H7 (cell line): ENCODE data around the gene SLC44A3. TPM values are rescaled to one million over a fixed set of nuclear protein-coding genes. Genes with fewer than 3 reads are reported as not detected.

ENCODE experiments used
- DNase-seq: peaks from one replicate; pipeline ENCODE4 v3.0.0; 2012
- H3K27me3 ChIP-seq: 2 replicates; pipeline ENCODE4 v1.6.0; 2011; ENCODE audit warnings: mild to moderate bottlenecking, low read length; ENCODE audit not compliant: control insufficient read depth, insufficient read depth
- H3K36me3 ChIP-seq: replicated peaks from 2 replicates; pipeline ENCODE4 v1.5.1; 2011; ENCODE audit warnings: low read length; ENCODE audit not compliant: control insufficient read depth, insufficient read depth
- H3K4me3 ChIP-seq: 2 replicates; pipeline ENCODE4 v1.5.1; 2011; ENCODE audit warnings: low read depth, mild to moderate bottlenecking, control low read depth, low read length, moderate library complexity; ENCODE audit not compliant: insufficient read depth
- total RNA-seq: library from RNA; depleted of rRNA; stranded (reverse); fragments of >200 nt; shearing (Covaris generic); gene quantifications from 2 replicates; pipeline ENCODE4 v1.2.3, GENCODE V29; 2014

SLC44A3 gene
- total RNA-seq, 1 experiment from 2014 or later, result 0.83 TPM

DNA sequence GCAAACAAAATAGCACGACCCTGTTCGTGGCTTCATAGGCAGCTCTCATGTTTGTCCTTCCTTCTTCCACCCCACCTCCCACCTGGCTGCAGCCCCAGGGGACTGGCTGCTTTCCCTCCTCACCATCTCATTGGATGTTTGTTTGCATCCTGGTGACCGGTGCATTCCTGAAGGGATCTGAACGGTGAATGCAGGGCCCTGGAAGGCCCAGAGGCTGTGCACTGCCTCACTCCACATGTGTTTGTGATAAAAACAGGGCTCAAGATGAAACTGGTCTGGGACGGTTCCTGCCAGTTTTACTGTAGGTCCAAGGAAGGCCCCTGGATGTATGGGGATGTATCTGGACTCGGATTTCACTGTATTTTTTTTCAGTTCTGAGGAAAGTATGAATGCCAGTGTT is 63.9 kb downstream of the SLC44A3 start:
- no peak overlapping the region for H3K4me3 ChIP-seq
- peak; percentile 79 for DNase-seq
- H3K27me3 ChIP-seq, result no peaks in the 10 kb centered on the region
- H3K36me3 ChIP-seq, result no peaks in the 10 kb centered on the region

DNA sequence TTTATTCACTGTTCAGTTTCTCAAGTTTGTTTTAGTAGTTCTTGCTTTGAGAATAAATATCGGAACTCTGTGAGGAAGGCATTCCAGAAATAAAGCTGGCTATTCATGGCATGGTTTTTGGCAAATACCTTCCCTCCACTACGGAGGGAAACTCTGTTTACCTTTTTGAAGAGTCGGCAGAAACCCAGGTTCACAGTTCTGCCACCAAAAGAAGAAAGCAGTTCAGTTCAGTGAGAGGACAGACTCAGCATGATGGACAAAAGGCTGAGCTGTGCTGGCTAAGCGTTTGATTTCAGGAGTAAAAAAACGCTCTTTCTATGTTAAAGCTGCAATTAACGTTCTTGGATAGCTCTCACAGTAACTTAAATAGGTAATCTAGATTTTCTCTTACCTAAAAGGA is 64.3 kb downstream of the SLC44A3 start:
- H3K4me3 ChIP-seq, result no peak overlapping the region
- no peak for DNase-seq
- no peaks in the 10 kb centered on the region for H3K27me3 ChIP-seq
- no peaks in the 10 kb centered on the region for H3K36me3 ChIP-seq

DNA sequence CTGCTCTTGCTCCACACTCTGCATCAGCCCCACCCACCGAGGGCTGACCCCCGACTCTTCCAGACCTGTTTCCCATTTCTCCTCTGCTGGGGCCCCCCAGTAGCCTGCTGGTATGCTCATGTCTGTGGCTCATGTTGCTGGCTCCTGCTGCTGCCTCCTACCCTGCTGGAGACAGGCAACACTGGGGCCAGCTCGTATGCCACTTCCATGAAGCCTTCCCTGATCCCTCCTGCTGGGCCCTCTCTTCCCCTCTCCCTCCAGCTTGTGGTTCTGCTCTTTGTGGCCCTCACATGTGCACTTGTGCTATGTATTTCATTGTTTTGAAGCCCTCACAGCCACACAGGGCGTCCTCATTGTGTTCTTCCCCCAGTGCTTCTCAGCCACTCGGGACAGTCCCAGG is 66.2 kb downstream of the SLC44A3 start:
- no peaks in the 10 kb centered on the region for H3K36me3 ChIP-seq
- DNase-seq, result no peak
- H3K4me3 ChIP-seq, result no peak overlapping the region
- no peaks in the 10 kb centered on the region for H3K27me3 ChIP-seq

DNA sequence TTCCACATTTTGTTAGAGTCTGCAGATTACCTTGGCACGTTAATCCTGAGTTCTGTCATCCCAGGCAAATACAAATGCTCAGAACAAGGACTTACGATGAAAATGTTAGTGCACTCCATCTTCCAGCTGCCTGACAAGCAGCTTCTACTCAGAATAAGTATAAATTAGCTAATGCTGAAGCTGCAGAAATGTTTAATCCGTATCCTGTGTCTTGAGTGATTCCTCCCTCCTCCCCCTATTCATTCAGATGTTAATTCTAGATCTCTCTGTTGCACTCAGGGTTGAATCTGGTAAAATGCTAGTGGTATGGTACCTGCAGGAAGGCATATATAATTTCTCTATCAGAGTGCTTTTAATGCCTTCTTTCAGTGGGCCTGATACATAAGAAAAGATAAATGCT is 66.9 kb downstream of the SLC44A3 start:
- no peak for DNase-seq
- Histone ChIP-seq H3K27me3 (no peaks in the 10 kb centered on the region), H3K36me3 (no peaks in the 10 kb centered on the region), H3K4me3 (no peak overlapping the region)

DNA sequence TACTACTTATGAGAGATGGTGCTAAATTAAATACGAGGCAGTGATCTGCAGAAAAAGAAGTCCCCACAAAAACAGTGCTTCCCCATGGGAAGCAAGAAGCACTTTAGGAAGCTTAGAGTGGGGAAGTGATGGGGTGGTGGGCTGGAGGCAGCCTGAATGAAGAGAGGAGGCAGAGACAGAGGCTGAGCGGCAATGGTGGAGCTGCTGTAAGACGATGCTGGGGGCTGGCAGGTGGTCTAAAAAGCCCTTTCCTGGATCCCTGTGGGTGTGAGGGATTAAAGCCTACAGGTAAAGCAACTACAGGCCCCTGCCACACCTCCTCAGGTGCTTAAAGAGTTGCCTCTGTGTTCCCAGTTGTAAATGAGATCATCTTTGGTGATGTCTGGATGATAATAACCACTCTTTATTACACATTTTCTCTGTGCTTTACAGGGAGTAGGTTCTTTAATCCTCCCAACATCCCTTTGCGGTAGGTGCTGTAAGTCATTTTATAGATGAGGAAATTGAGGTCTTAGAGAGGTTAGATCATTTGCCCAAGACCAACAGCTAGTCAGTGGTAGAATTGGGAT is 67.5 kb downstream of the SLC44A3 start:
- Histone ChIP-seq H3K36me3 (no peaks in the 10 kb centered on the region), H3K4me3 (no peak overlapping the region), H3K27me3 (no peaks in the 10 kb centered on the region)
- peak; percentile 66 for DNase-seq

DNA sequence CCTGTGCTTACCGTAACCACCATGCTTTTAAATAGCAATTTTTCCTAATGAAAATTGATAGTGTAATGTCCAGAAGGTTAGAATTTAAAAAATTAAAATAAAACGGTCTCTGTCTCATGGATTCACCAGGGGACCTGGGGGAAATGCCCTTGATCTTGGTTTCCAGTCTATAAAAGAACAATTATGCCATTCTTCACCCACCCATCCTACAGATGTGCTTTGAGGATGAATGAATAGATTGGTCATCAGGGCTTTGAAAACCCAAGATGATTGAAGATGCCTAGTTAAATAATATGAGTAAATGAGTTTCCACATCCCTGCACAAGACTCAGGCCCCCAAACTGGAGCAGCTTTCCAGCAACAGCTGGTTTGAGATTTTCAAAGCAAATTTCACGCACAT is 68.0 kb downstream of the SLC44A3 start:
- Histone ChIP-seq H3K27me3 (no peaks in the 10 kb centered on the region), H3K36me3 (no peaks in the 10 kb centered on the region), H3K4me3 (no peak overlapping the region)
- DNase-seq, result no peak

DNA sequence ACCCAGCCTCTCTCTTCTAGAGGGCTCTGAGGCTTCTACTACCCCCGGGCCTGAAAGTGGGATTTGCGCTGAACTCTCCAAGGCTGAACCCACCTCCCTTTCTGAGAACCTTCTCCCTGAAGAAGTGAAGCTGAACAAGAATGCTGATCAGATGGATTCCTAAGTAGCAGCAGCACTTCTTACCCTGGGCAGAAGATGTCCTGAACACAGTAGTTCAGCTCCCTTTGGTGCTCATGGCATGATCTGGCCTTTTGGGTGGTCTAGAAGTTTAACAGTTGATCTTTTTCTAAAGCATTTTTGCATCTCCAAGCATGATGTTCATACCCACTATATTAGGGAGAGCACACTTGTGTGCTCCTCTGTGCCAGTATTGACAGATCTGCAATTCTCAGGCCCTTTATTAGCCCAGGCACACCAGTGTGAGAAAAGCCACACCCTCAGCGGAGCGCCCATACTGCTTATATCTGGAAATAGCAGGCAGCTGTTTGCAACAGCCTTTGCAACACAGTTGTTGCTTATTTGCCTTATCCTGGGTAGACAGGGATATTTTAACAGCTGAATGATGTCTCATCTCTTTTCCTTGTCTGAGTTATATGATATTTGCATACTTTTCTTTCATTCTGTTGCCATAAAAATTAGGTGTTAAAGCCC is 72.6 kb downstream of the SLC44A3 start:
- DNase-seq, result no peak
- Histone ChIP-seq H3K36me3 (peaks cover 8% of the 10 kb centered on the region), H3K4me3 (no peak overlapping the region), H3K27me3 (no peaks in the 10 kb centered on the region)

DNA sequence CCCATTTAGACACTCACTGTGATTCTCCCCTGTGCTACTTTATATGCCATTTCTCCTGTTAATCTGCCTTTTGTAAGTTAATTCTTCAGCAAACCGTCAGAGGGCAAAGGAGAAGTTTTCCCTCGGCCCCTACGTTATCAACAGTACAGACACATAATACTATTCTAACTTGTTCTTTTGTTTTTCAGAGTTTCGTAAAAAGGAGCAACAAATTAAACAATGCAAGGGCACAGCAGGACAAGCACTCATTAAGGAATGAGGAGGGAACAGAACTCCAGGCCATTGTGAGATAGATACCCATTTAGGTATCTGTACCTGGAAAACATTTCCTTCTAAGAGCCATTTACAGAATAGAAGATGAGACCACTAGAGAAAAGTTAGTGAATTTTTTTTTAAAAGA is 74.5 kb downstream of the SLC44A3 start:
- H3K36me3 ChIP-seq, result peaks cover 12% of the 10 kb centered on the region
- H3K4me3 ChIP-seq, result no peak overlapping the region
- DNase-seq, result no peak
- no peaks in the 10 kb centered on the region for H3K27me3 ChIP-seq

DNA sequence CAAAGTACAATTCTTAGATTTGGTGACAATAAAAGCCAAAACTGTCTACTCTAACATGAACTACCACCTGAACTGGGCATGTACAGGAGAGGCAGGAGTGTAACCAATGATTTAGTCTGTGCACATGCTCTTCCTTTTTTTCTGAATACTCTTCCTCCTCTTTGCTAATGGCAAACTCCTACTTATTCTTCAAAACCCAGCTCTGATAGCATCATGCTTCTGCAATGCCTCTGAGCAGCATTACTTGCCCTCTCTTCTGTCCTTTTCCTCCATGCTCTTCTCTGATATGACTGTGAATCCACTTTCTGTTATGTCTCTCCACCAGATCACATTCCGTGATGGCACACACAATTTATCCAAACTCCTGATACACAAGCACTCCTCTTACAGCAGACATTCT is 75.4 kb downstream of the SLC44A3 start:
- no peak for DNase-seq
- Histone ChIP-seq H3K27me3 (no peaks in the 10 kb centered on the region), H3K4me3 (no peak overlapping the region), H3K36me3 (peaks cover 14% of the 10 kb centered on the region)

DNA sequence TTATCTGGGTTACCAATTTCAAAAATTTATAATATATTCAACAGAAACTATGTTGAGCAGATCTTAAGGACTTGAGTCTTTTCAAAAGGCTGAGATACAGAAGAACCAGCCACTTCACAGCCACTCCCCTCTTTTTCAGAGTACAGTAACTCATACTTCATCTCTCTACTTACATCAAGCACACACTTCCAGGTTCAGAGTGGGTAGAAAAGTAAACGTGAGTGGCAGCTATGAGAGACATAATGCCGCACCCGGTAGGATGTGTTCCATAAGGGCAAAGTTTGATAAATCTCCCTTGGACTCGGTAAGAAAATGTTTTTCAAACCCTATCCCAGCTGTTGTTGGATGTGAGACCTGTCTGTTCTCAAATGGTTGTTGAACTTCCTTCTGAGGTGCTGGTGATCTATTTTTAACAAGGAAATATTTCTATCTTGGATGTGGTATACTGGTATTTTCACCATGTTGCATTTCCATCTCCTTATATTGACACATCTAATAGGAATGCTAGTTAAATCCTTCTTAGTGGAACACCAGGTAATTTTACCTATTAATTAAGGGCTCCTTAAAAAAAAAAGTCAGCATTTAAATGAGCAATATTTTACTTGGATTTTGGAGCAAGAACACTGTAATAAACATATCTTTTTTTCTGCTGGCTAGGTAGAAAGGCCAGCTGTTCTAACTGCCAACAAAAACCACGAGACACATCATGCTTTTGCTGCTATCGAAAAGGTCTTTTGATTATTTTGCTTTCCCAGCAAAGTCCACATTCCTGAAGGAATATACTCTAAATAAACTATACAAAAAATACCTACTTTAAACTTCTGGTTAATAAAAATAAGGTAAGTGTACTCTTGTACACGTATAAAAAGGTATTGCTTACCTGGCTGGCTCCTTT is 78.6 kb downstream of the SLC44A3 start:
- Histone ChIP-seq H3K36me3 (peaks cover 14% of the 10 kb centered on the region), H3K4me3 (no peak overlapping the region), H3K27me3 (no peaks in the 10 kb centered on the region)
- DNase-seq, result no peak

DNA sequence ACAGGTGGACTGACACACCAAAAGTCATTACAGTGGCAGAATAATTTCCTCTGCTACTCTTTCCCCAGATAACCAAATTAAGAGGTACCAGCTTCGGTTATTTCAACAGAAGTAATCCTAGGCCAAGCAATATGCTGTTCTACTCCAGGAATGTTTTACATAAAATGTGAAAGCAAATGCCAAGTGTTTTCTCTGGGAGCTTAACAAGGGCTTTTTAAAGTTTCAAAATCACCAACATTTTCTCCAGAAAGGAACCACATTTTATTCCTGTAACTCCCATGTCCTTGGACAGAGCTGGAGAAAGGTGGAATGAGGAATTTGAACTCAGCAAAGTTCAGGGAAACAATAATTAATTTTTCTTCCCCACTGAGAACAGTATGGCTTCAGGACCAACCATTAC is 79.6 kb downstream of the SLC44A3 start:
- no peaks in the 10 kb centered on the region for H3K27me3 ChIP-seq
- peaks cover 14% of the 10 kb centered on the region for H3K36me3 ChIP-seq
- no peak for DNase-seq
- H3K4me3 ChIP-seq, result no peak overlapping the region

DNA sequence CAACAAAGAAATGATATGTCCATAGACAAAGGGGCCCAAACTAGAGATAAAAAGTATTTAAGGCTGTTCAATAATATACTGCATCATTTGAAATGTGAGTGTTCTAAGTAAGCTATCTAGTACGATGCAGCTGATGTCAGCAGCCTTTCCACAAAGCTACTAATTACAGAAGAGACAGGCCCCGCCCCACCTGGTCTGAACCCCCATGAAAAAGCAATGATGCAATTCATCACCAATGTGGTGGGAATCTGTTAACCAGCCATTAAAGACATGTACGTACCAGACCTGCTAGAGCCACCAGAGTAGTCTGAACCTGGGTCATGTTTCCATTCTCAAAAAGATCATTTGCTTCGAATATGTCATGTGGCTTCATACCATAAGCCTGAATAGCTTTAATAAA is 81.7 kb downstream of the SLC44A3 start:
- H3K4me3 ChIP-seq, result no peak overlapping the region
- H3K36me3 ChIP-seq, result peaks cover 12% of the 10 kb centered on the region
- DNase-seq, result no peak
- H3K27me3 ChIP-seq, result no peaks in the 10 kb centered on the region

DNA sequence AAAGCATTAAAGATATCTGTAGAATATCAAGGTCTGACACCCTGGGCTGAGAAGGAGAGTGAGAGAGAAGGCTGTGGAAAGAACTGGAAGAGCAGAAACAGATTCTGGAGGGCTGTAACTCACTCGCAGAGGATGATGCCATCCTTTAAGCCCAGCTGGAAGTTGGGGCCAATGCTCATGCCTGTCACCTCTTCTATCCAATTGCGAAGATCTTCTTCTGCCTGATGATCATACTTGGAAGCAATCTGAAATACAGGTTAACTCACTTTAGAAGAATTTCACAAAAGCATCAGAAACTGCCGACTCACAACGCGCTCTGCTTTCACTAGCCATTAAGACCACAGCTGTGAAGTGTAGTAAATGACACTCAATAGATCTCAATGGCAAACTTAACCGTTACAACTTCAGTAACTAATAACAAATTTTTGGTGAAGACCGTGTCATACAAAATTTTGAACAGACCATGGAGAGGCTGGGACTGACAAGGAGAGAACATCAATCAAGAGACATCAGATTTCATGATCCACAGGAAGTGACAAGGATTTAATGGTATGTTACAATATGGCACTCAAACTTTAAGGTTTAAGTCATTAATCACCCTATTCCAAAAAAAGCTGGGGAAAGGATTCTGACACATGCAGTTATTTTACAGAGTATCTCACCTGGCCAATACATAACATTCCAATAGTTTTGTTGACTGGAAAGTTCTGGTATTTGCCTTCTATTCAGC is 83.3 kb downstream of the SLC44A3 start:
- no peak overlapping the region for H3K4me3 ChIP-seq
- DNase-seq, result no peak
- H3K27me3 ChIP-seq, result no peaks in the 10 kb centered on the region
- peaks cover 4% of the 10 kb centered on the region for H3K36me3 ChIP-seq

DNA sequence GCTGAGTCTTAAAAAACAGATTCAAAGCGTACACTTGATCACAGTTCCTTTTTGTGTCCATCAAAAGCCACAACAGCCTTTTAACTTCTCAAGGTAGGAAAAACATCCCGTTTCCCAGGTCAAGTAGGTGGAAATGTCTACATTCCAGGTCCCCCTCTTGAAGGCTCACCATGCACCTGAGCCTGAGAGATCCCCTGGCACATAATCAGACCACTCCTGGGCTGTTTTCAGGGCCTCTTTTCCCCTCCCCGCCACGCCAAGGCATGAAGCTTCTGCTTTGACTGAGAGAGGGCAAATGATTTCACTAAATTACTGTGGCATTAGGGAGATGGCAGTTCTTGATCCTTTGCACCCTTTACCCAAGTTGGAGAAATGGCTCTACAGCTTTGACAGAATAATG is 85.0 kb downstream of the SLC44A3 start:
- no peak for DNase-seq
- Histone ChIP-seq H3K4me3 (no peak overlapping the region), H3K27me3 (no peaks in the 10 kb centered on the region), H3K36me3 (no peaks in the 10 kb centered on the region; the same call in none of the 2 replicates)
